Transverse colon (tissue), 4 donors: ENCODE measurements around the gene KIF1A.

Experiments
- POLR2AphosphoS5 ChIP-seq, 3 donors: sonication (generic); formaldehyde crosslinking; IDR thresholded peaks; one replicate each; pipeline ENCODE4 v1.6.1; 2016; ENCODE audit warnings: antibody characterized with exemption in 3 of 3
- TF ChIP-seq, protein P1 (sequence below), 5 experiments: fragments of 200-600 bp in 3 of 5; fragments of 450-650 bp in 2 of 5; sonication (generic) in 3 of 5; IDR thresholded peaks; 1 replicate in 2 of 5; 2 replicates in 3 of 5; pipeline ENCODE4 v1.5.1; 2016 to 2017; ENCODE audit warnings: antibody characterized with exemption in 5 of 5, inconsistent platforms in 3 of 5, mild to moderate bottlenecking in 2 of 5, moderate library complexity in 1 of 5

GRCh38 chr2:240687741-240688552 is 132.1 kb downstream of the KIF1A start:
- TF ChIP-seq, protein P1, sequence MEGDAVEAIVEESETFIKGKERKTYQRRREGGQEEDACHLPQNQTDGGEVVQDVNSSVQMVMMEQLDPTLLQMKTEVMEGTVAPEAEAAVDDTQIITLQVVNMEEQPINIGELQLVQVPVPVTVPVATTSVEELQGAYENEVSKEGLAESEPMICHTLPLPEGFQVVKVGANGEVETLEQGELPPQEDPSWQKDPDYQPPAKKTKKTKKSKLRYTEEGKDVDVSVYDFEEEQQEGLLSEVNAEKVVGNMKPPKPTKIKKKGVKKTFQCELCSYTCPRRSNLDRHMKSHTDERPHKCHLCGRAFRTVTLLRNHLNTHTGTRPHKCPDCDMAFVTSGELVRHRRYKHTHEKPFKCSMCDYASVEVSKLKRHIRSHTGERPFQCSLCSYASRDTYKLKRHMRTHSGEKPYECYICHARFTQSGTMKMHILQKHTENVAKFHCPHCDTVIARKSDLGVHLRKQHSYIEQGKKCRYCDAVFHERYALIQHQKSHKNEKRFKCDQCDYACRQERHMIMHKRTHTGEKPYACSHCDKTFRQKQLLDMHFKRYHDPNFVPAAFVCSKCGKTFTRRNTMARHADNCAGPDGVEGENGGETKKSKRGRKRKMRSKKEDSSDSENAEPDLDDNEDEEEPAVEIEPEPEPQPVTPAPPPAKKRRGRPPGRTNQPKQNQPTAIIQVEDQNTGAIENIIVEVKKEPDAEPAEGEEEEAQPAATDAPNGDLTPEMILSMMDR (IDR thresholded peaks at IDR 0.05): no peak
- TF ChIP-seq POLR2AphosphoS5 (IDR thresholded peaks at IDR 0.05): no peak
